Raji (cell line): ENCODE measurements around the gene PRSS8.

Experiments used
- POLR2A ChIP-seq: IDR thresholded peaks from 2 replicates; pipeline ENCODE4 v1.6.1; 2011; ENCODE audit warnings: low read depth, low read length, control low read depth; ENCODE audit not compliant: insufficient read depth

PRSS8 gene

GRCh38 chr16:31083081-31083480, 52.4 kb downstream of the PRSS8 start:
- no peak for TF ChIP-seq POLR2A

- no peak for TF ChIP-seq POLR2A
Measured at GRCh38 chr16:31082368-31083045, 53.0 kb downstream of the PRSS8 start.
